Glomerular endothelial cell (primary cell): Measurements from ENCODE around the gene EPB41L1. TPM values are rescaled to one million over a fixed set of nuclear protein-coding genes. Genes with fewer than 3 reads are reported as not detected.

Experiments used
- DNase-seq: peaks from one replicate; pipeline ENCODE4 v3.0.0-alpha.2; 2011; ENCODE audit warnings: low read depth, low spot score; ENCODE audit errors: extremely low read depth
- total RNA-seq: library from RNA; depleted of rRNA; stranded (reverse); fragments of >200 nt; gene quantifications from 2 replicates; pipeline ENCODE4 v1.2.3, GENCODE V29; 2015

Gene EPB41L1
- total RNA-seq, 1 donor from 2014 or later = 26.0 TPM

DNA sequence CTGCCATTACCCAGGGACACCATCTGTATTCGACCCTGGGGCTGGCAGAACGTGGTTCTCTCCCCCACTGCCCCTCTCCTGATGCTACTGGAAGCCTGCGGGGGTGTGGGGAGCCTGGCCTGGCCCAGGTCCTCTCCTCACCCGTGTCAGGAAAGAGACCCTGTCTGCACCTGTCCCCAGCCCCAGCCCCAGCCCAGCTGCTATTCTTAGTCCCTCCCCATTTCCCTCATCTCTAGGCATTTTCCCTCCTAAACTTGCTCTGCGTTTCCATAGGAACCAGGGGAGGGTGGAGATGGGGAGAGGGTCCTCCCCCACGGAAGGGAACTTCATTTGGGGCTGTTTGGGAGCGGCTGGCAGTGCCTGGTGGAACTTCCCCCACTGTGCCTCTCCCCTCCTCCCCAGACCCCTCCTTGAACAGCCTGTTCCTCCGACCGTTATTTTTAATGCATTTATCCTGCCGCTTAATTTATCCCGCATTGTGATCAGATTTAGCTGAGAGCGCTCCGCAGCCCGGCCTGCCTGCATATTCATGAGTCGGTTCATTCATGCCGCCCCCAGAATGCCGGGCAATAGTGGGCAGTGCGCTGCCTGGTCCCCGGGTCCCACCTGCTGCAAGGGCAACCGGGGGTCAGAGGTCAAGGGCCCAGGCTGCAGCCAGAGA is 119.8 kb downstream of the EPB41L1 start:
- no peak for DNase-seq

DNA sequence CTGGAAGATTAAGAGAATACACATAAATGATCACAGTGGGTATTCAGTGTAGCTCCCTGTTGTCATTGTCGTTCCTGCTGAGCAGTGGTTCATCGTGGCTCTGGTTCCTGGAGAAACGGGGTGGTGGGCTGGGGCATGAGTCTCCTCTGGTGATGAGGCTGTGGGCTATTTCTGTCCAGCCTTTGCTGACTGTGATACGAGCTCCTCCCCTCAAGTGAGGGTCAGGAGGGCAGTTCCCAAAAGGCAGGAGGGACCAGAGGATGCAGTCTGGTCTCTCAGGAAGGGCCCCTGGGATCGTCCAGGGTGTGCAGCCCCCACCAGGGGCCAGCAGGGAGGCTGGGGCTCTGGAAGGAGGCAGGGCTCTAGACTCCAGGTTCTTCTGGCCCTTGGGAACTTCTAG is 120.5 kb downstream of the EPB41L1 start:
- DNase-seq = no peak

- no peak for DNase-seq
Observed at GRCh38 chr20:36275441-36276189, 121.1 kb downstream of the EPB41L1 start.

- no peak for DNase-seq
Observed at GRCh38 chr20:36277546-36277945, 123.0 kb downstream of the EPB41L1 start.

GRCh38 chr20:36279362-36279761 is 124.8 kb downstream of the EPB41L1 start:
- no peak for DNase-seq

- no peak for DNase-seq
Observed at GRCh38 chr20:36279776-36280175, 125.2 kb downstream of the EPB41L1 start.

DNA sequence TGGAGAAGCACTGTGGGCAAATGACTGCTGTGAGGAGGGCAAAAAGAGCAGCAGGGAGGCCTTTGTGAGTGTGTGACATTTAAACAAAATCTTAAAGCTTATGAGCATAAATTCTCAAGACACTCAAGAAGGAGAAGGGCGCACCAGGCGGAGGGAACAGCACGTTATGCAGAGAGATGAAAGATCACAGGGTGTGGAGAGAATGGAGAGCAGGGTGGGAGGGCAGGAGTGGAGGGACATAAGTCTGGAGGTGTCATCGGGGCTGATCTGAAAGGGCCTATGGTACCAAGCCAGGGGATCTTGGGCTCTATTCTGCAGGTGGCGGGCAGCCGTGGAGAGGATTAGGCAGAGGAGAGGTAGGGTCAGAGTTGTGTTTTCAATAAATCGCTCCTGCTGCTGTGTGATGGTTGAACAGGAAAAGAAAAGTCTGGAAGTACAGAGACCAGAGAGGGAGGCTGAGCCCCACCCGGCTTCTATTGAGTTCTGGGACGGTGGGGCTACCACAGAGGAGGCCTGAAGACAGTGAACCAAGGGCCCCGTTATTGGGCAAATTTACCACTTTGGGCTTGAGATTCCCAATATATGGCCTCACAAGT is 127.3 kb downstream of the EPB41L1 start:
- no peak for DNase-seq

Other genes starting within 250 kb of the EPB41L1 start
- 97.0 and 113 TPM in 2 replicates for gene SCAND1, start 200.2 kb upstream of the EPB41L1 start, total RNA-seq
- gene CNBD2, start 186.2 kb upstream of the EPB41L1 start, total RNA-seq = 2.6 and 8.4 TPM in 2 replicates
- 28.2 and 30.6 TPM in 2 replicates for gene AAR2, start 81.7 kb downstream of the EPB41L1 start, total RNA-seq
- 59.3 and 125 TPM in 2 replicates for gene DLGAP4, start 151.6 kb downstream of the EPB41L1 start, total RNA-seq